Chondrocyte (in vitro differentiated cells): ENCODE measurements around the gene MBD3L5. TPM values are rescaled to one million over a fixed set of nuclear protein-coding genes. Genes with fewer than 3 reads are reported as not detected.

ENCODE experiments used
- DNase-seq: peaks from one replicate; pipeline ENCODE4 v3.0.0; 2021; ENCODE audit warnings: mixed read lengths, low spot score
- H3K27ac Mint-ChIP-seq: one replicate; pipeline ENCODE4 v1.8.0; 2021; ENCODE audit warnings: mild to moderate bottlenecking, moderate library complexity, mixed read lengths; ENCODE audit not compliant: unreplicated experiment
- H3K27me3 Mint-ChIP-seq: 2 replicates; pipeline ENCODE4 v1.8.0; 2021; ENCODE audit warnings: low read depth, mixed read lengths
- H3K36me3 Mint-ChIP-seq: 2 replicates; pipeline ENCODE4 v1.8.0; 2021; ENCODE audit warnings: low read depth, mixed read lengths
- H3K4me1 Mint-ChIP-seq: 2 replicates; pipeline ENCODE4 v1.8.0; 2021; ENCODE audit warnings: low read depth, mild to moderate bottlenecking, mixed read lengths
- H3K4me3 Mint-ChIP-seq: one replicate; pipeline ENCODE4 v1.8.0; 2021; ENCODE audit warnings: mild to moderate bottlenecking, moderate library complexity, mixed read lengths; ENCODE audit not compliant: unreplicated experiment
- H3K9me3 Mint-ChIP-seq: 2 replicates; pipeline ENCODE4 v1.8.0; 2021; ENCODE audit warnings: low read depth, mixed read lengths
- CTCF ChIP-seq: fragments of 200-600 bp; sonication (generic); IDR thresholded peaks from 2 replicates; pipeline ENCODE4 v1.5.0; 2021; ENCODE audit warnings: antibody characterized with exemption, mild to moderate bottlenecking, moderate library complexity
- total RNA-seq: library from RNA; stranded (reverse); gene quantifications from 3 replicates; pipeline ENCODE4 v1.2.1, GENCODE V29; 2021

Gene MBD3L5
- total RNA-seq, 1 donor from 2014 or later: not detected

- Mint-ChIP-seq H3K27me3 (no peaks in the 10 kb centered on the region), H3K9me3 (no peaks in the 10 kb centered on the region), H3K4me1 (peaks cover 24% of the 10 kb centered on the region), H3K27ac (peak overlapping the region; percentile 92), H3K36me3 (peaks cover 21% of the 10 kb centered on the region), H3K4me3 (peak overlapping the region; percentile 94)
- no peak for TF ChIP-seq CTCF
- DNase-seq: no peak
These were observed 39.5 kb downstream of the MBD3L5 start for GRCh38 chr19:7069904-7070226.

- H3K27me3 Mint-ChIP-seq: no peaks in the 10 kb centered on the region
- no peak overlapping the region for H3K4me3 Mint-ChIP-seq
- TF ChIP-seq CTCF: no peak
- H3K9me3 Mint-ChIP-seq: peaks cover 12% of the 10 kb centered on the region
- peaks cover 22% of the 10 kb centered on the region for H3K4me1 Mint-ChIP-seq
- DNase-seq: no peak
- H3K36me3 Mint-ChIP-seq: peaks cover 44% of the 10 kb centered on the region
- H3K27ac Mint-ChIP-seq: no peak overlapping the region
These were observed 42.2 kb downstream of the MBD3L5 start for GRCh38 chr19:7072541-7072940.

- H3K4me3 Mint-ChIP-seq: no peak overlapping the region
- DNase-seq: no peak
- no peaks in the 10 kb centered on the region for H3K27me3 Mint-ChIP-seq
- H3K36me3 Mint-ChIP-seq: peaks cover 65% of the 10 kb centered on the region
- no peak overlapping the region for H3K27ac Mint-ChIP-seq
- peaks cover 29% of the 10 kb centered on the region for H3K9me3 Mint-ChIP-seq
- no peak for TF ChIP-seq CTCF
- peaks cover 7% of the 10 kb centered on the region for H3K4me1 Mint-ChIP-seq
These were observed 44.4 kb downstream of the MBD3L5 start for GRCh38 chr19:7074705-7075282.

- Mint-ChIP-seq H3K36me3 (peaks cover 76% of the 10 kb centered on the region), H3K27ac (no peak overlapping the region), H3K4me3 (no peak overlapping the region), H3K4me1 (peaks cover 3% of the 10 kb centered on the region), H3K9me3 (peaks cover 37% of the 10 kb centered on the region), H3K27me3 (no peaks in the 10 kb centered on the region)
- no peak for TF ChIP-seq CTCF
- no peak for DNase-seq
These were observed 45.8 kb downstream of the MBD3L5 start for GRCh38 chr19:7076151-7076550.

GRCh38 chr19:7078008-7078407 is 47.6 kb downstream of the MBD3L5 start:
- no peaks in the 10 kb centered on the region for H3K27me3 Mint-ChIP-seq
- peaks cover 84% of the 10 kb centered on the region for H3K36me3 Mint-ChIP-seq
- no peaks in the 10 kb centered on the region for H3K4me1 Mint-ChIP-seq
- peaks cover 52% of the 10 kb centered on the region for H3K9me3 Mint-ChIP-seq
- no peak for DNase-seq
- H3K27ac Mint-ChIP-seq: no peak overlapping the region
- no peak overlapping the region for H3K4me3 Mint-ChIP-seq
- TF ChIP-seq CTCF: no peak

Other genes starting within 250 kb of the MBD3L5 start
- gene ADGRE1, start 143.0 kb upstream of the MBD3L5 start, total RNA-seq: not detected in 3 replicates
- gene MBD3L2B, start 9.1 kb upstream of the MBD3L5 start, total RNA-seq: not detected in 3 replicates
- not detected in 3 replicates for gene MBD3L4, start 9.6 kb downstream of the MBD3L5 start, total RNA-seq
- not detected in 3 replicates for gene MBD3L2, start 18.7 kb downstream of the MBD3L5 start, total RNA-seq
- not detected in 3 replicates for gene MBD3L3, start 28.1 kb downstream of the MBD3L5 start, total RNA-seq
- gene ZNF557, start 39.1 kb downstream of the MBD3L5 start, total RNA-seq: 8.1 to 11.6 TPM (median 8.2 TPM) in 3 replicates